GM12892 (cell line): ENCODE data around the gene PRPF8.
"Not testable (repeated sequence)": the region's sequence is repeated elsewhere in the genome, so short reads cannot be mapped to it uniquely, and the experiment has no call there.

Source experiments
- DNase-seq: peaks from one replicate; pipeline ENCODE4 v3.0.0; 2011; ENCODE audit not compliant: insufficient read length
- FAIRE-seq: peaks from 2 replicates; lab custom pipeline; 2011; peaks lifted over from hg19 to GRCh38; lab: Jason Lieb, UNC
- POLR2A ChIP-seq: IDR thresholded peaks from 2 replicates; pipeline ENCODE4 v1.6.1; 2011; ENCODE audit warnings: low read depth, low read length, control low read depth
- POLR2AphosphoS5 ChIP-seq: IDR thresholded peaks from 2 replicates; pipeline ENCODE4 v1.6.1; 2011; ENCODE audit warnings: low read depth, low read length, control low read depth
- TAF1 ChIP-seq: IDR thresholded peaks from 2 replicates; pipeline ENCODE4 v1.6.1; 2011; ENCODE audit warnings: low read depth, mild to moderate bottlenecking, control low read depth, low read length, borderline replicate concordance

Gene PRPF8

GRCh38 chr17:1661045-1661444 is 23.6 kb downstream of the PRPF8 start:
- DNase-seq (no peak), FAIRE-seq (no peak)
- no peak for TF ChIP-seq POLR2AphosphoS5
- no peak for TF ChIP-seq TAF1
- no peak for TF ChIP-seq POLR2A

GRCh38 chr17:1658100-1658499 is 26.6 kb downstream of the PRPF8 start:
- TF ChIP-seq TAF1 = no peak
- TF ChIP-seq POLR2A = no peak
- no peak for TF ChIP-seq POLR2AphosphoS5
- FAIRE-seq (no peak), DNase-seq (no peak)

- TF ChIP-seq POLR2A (no peak), TAF1 (no peak), POLR2AphosphoS5 (no peak)
- DNase-seq = no peak
Observed at GRCh38 chr17:1653735-1654134, 30.9 kb downstream of the PRPF8 start.

GRCh38 chr17:1652794-1653193 is 31.9 kb downstream of the PRPF8 start:
- not testable (repeated sequence) for DNase-seq, FAIRE-seq

More at GRCh38 chr17:1653735-1654134, 30.9 kb downstream of the PRPF8 start:
- no peak for FAIRE-seq

- DNase-seq (no peak), FAIRE-seq (no peak)
- no peak for TF ChIP-seq TAF1
- TF ChIP-seq POLR2AphosphoS5 = no peak
- TF ChIP-seq POLR2A = no peak
Observed at GRCh38 chr17:1651559-1651844, 33.2 kb downstream of the PRPF8 start.

GRCh38 chr17:1650731-1651558 is 33.7 kb downstream of the PRPF8 start:
- FAIRE-seq = no peak
- DNase-seq = no peak

GRCh38 chr17:1649844-1650501 is 34.7 kb downstream of the PRPF8 start, which contains the start of gene RILP:
Gene RILP, minus strand, starts transcription at chr17:1649866. Its CDS starts 62 bp downstream, at chr17:1649804.
- peak; percentile 41 for DNase-seq
- TF ChIP-seq POLR2A (peak; percentile 47; the same call in 1 of the 2 replicates), TAF1 (no peak), POLR2AphosphoS5 (peak; percentile 46; the same call in 1 of the 2 replicates)
- no peak for FAIRE-seq

More at GRCh38 chr17:1650731-1651558, 33.7 kb downstream of the PRPF8 start:
- TF ChIP-seq POLR2A (no peak), POLR2AphosphoS5 (no peak; the same call in 1 of the 2 replicates), TAF1 (no peak)

GRCh38 chr17:1648963-1649843 is 35.5 kb downstream of the PRPF8 start:
- no peak for TF ChIP-seq POLR2AphosphoS5
- TF ChIP-seq POLR2A = peak; percentile 53; the same call in 1 of the 2 replicates
- DNase-seq (peak; percentile 93), FAIRE-seq (peak; percentile 97)

GRCh38 chr17:1648173-1648962 is 36.3 kb downstream of the PRPF8 start:
- no peak for DNase-seq
- no peak for FAIRE-seq
- TF ChIP-seq POLR2AphosphoS5 (no peak), POLR2A (no peak), TAF1 (no peak)

GRCh38 chr17:1647802-1648171 is 36.9 kb downstream of the PRPF8 start:
- FAIRE-seq (no peak), DNase-seq (no peak)
- TF ChIP-seq POLR2AphosphoS5 = no peak
- TF ChIP-seq POLR2A = no peak
- TF ChIP-seq TAF1 = no peak

- FAIRE-seq (no peak), DNase-seq (no peak)
- TF ChIP-seq POLR2A (no peak), POLR2AphosphoS5 (no peak), TAF1 (no peak)
Observed at GRCh38 chr17:1646199-1646875, 38.3 kb downstream of the PRPF8 start.
